ENCODE measurements around the gene RAB6A.

RAB6A gene

GRCh38 chr11:73645972-73646631 is 114.8 kb downstream of the RAB6A start, which contains the start of gene PLEKHB1:
Gene PLEKHB1 (plus strand): TSS chr11:73646581. CDS start chr11:73646609, 28 bp downstream.
- H3K36me3 ChIP-seq (ENCODE audit: insufficient read depth, low read length): no peaks in the 10 kb centered on the region
- no peak within 1 kb of the TSS for H3K27ac ChIP-seq
- no peak within 1 kb of the TSS for H3K4me3 ChIP-seq
- TF ChIP-seq FOXP2 (optimal IDR thresholded peaks at IDR 0.05; ENCODE audit: control extremely low read depth, extremely low read length, insufficient read depth) (no peak), EZH2 (IDR thresholded peaks at IDR 0.05) (no peak), POLR2AphosphoS5 (IDR thresholded peaks at IDR 0.05; ENCODE audit: borderline replicate concordance, low read depth, low read length) (no peak)
- H3K9me3 ChIP-seq (ENCODE audit: low read depth, low read length): no peaks in the 10 kb centered on the region
- no peak within 1 kb of the TSS for H3K9ac ChIP-seq (ENCODE audit: insufficient read length)
- no peak for DNase-seq (ENCODE audit: low read depth, low spot score)

- H3K9me3 ChIP-seq (ENCODE audit: low read depth, low read length): no peaks in the 10 kb centered on the region
- TF ChIP-seq POLR2AphosphoS5 (IDR thresholded peaks at IDR 0.05; ENCODE audit: borderline replicate concordance, low read depth, low read length) (no peak), EZH2 (IDR thresholded peaks at IDR 0.05) (no peak), FOXP2 (optimal IDR thresholded peaks at IDR 0.05; ENCODE audit: control extremely low read depth, extremely low read length, insufficient read depth) (no peak)
- no peak for DNase-seq (ENCODE audit: low read depth, low spot score)
- H3K36me3 ChIP-seq (ENCODE audit: insufficient read depth, low read length): no peaks in the 10 kb centered on the region
- H3K9ac ChIP-seq (ENCODE audit: insufficient read length): no peak overlapping the region
- H3K4me3 ChIP-seq: no peak overlapping the region
- H3K27ac ChIP-seq: no peak overlapping the region
These were observed 115.5 kb downstream of the RAB6A start for GRCh38 chr11:73645121-73645969.

- TF ChIP-seq POLR2AphosphoS5 (IDR thresholded peaks at IDR 0.05; ENCODE audit: borderline replicate concordance, low read depth, low read length) (no peak), EZH2 (IDR thresholded peaks at IDR 0.05) (no peak)
- no peak overlapping the region for H3K27ac ChIP-seq
- no peak overlapping the region for H3K4me3 ChIP-seq
- no peaks in the 10 kb centered on the region for H3K36me3 ChIP-seq (ENCODE audit: insufficient read depth, low read length)
- no peaks in the 10 kb centered on the region for H3K9me3 ChIP-seq (ENCODE audit: low read depth, low read length)
- no peak for DNase-seq (ENCODE audit: low read depth, low spot score)
- H3K9ac ChIP-seq (ENCODE audit: insufficient read length): no peak overlapping the region
These were observed 119.2 kb downstream of the RAB6A start for GRCh38 chr11:73641668-73642067.

GRCh38 chr11:73640592-73640991 is 120.3 kb downstream of the RAB6A start:
- Histone ChIP-seq H3K36me3 (ENCODE audit: insufficient read depth, low read length) (no peaks in the 10 kb centered on the region), H3K4me3 (no peak overlapping the region), H3K9ac (ENCODE audit: insufficient read length) (no peak overlapping the region), H3K9me3 (ENCODE audit: low read depth, low read length) (no peaks in the 10 kb centered on the region), H3K27ac (no peak overlapping the region)
- DNase-seq (ENCODE audit: low read depth, low spot score): no peak
- TF ChIP-seq EZH2 (IDR thresholded peaks at IDR 0.05) (no peak), FOXP2 (optimal IDR thresholded peaks at IDR 0.05; ENCODE audit: control extremely low read depth, extremely low read length, insufficient read depth) (no peak), POLR2AphosphoS5 (IDR thresholded peaks at IDR 0.05; ENCODE audit: borderline replicate concordance, low read depth, low read length) (no peak)

GRCh38 chr11:73637012-73637411 is 123.9 kb downstream of the RAB6A start:
- H3K27ac ChIP-seq: no peak overlapping the region
- H3K9ac ChIP-seq (ENCODE audit: insufficient read length): no peak overlapping the region
- DNase-seq (ENCODE audit: low read depth, low spot score): no peak
- H3K36me3 ChIP-seq (ENCODE audit: insufficient read depth, low read length): no peaks in the 10 kb centered on the region
- TF ChIP-seq POLR2AphosphoS5 (IDR thresholded peaks at IDR 0.05; ENCODE audit: borderline replicate concordance, low read depth, low read length) (no peak), FOXP2 (optimal IDR thresholded peaks at IDR 0.05; ENCODE audit: control extremely low read depth, extremely low read length, insufficient read depth) (no peak), EZH2 (IDR thresholded peaks at IDR 0.05) (no peak)
- H3K4me3 ChIP-seq: no peak overlapping the region
- no peaks in the 10 kb centered on the region for H3K9me3 ChIP-seq (ENCODE audit: low read depth, low read length)

- Histone ChIP-seq H3K9ac (ENCODE audit: insufficient read length) (no peak overlapping the region), H3K27ac (no peak overlapping the region)
These were observed 124.6 kb downstream of the RAB6A start for GRCh38 chr11:73636249-73636648.

GRCh38 chr11:73635721-73636120 is 125.2 kb downstream of the RAB6A start:
- TF ChIP-seq POLR2AphosphoS5 (IDR thresholded peaks at IDR 0.05; ENCODE audit: borderline replicate concordance, low read depth, low read length): no peak
- TF ChIP-seq EZH2 (IDR thresholded peaks at IDR 0.05): no peak
- TF ChIP-seq FOXP2 (optimal IDR thresholded peaks at IDR 0.05; ENCODE audit: control extremely low read depth, extremely low read length, insufficient read depth): no peak
- no peak overlapping the region for H3K27ac ChIP-seq
- no peaks in the 10 kb centered on the region for H3K9me3 ChIP-seq (ENCODE audit: low read depth, low read length)
- no peak overlapping the region for H3K9ac ChIP-seq (ENCODE audit: insufficient read length)
- H3K4me3 ChIP-seq: no peak overlapping the region
- no peaks in the 10 kb centered on the region for H3K36me3 ChIP-seq (ENCODE audit: insufficient read depth, low read length)
- DNase-seq (ENCODE audit: low read depth, low spot score): no peak

More at GRCh38 chr11:73636249-73636648, 124.6 kb downstream of the RAB6A start:
- Histone ChIP-seq H3K4me3 (no peak overlapping the region), H3K36me3 (ENCODE audit: insufficient read depth, low read length) (no peaks in the 10 kb centered on the region), H3K9me3 (ENCODE audit: low read depth, low read length) (no peaks in the 10 kb centered on the region)
- TF ChIP-seq FOXP2 (optimal IDR thresholded peaks at IDR 0.05; ENCODE audit: control extremely low read depth, extremely low read length, insufficient read depth): no peak
- TF ChIP-seq POLR2AphosphoS5 (IDR thresholded peaks at IDR 0.05; ENCODE audit: borderline replicate concordance, low read depth, low read length): no peak
- no peak for TF ChIP-seq EZH2 (IDR thresholded peaks at IDR 0.05)
- no peak for DNase-seq (ENCODE audit: low read depth, low spot score)

GRCh38 chr11:73633999-73634398 is 126.9 kb downstream of the RAB6A start:
- no peaks in the 10 kb centered on the region for H3K36me3 ChIP-seq (ENCODE audit: insufficient read depth, low read length)
- H3K4me3 ChIP-seq: no peak overlapping the region
- no peak for DNase-seq (ENCODE audit: low read depth, low spot score)
- no peak overlapping the region for H3K9ac ChIP-seq (ENCODE audit: insufficient read length)
- no peaks in the 10 kb centered on the region for H3K9me3 ChIP-seq (ENCODE audit: low read depth, low read length)
- TF ChIP-seq POLR2AphosphoS5 (IDR thresholded peaks at IDR 0.05; ENCODE audit: borderline replicate concordance, low read depth, low read length) (no peak), EZH2 (IDR thresholded peaks at IDR 0.05) (no peak), FOXP2 (optimal IDR thresholded peaks at IDR 0.05; ENCODE audit: control extremely low read depth, extremely low read length, insufficient read depth) (no peak)
- no peak overlapping the region for H3K27ac ChIP-seq
